GM21717 (cell line): ENCODE results near the gene LIX1L.
A peak's percentile ranks its signal among the peaks of the same experiment; 100 is the strongest.

Experiments
- ATAC-seq: cut with Tn5 transposase; IDR thresholded peaks from one replicate; pipeline ENCODE4 v1.9.1; 2021; ENCODE audit warnings: mild to moderate bottlenecking, moderate library complexity; ENCODE audit not compliant: unreplicated experiment

LIX1L gene

DNA sequence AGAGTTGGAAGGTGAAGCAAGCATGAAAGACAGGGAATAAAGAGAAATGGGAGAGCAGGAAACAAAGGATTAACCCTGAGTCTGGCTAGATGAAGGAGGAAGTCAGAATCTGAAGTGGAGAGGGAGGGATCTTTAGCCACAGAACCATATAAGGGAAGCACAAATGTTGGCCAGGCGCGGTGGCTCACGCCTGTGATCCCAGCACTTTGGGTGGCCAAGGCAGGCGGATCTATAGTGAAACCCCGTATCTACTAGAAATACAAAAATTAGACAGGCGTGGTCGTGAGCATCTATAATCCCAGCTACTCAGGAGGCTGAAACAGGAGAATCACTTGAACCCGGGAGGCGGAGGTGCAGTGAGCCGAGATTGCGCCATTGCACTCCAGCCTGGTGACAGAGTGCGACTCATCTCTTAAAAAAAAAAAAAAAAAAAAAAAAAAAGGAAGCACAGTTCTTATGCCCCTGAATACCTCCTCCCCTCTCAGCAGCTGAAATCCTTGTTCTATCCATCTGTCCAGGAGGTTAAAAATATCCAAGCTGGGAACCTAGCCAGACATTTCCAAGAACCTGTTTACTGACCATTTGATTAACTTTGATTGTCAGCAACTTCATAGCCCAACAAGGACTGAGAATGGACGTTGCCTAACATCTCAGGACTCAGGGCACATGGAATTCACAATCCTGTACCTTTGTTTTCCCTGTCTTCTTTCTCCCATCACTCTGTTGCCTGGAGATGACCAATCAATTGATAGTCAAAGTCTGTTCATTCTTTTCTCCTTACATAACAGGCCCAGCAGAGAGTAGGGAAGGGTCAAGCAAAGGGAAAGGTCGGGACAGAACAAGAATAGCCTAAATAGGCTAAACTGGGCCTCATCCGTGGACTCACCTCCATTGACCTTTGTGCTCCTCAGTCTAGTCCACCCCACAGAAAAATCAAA, 28.0 kb upstream of the LIX1L start:
- ATAC-seq, result no peak

DNA sequence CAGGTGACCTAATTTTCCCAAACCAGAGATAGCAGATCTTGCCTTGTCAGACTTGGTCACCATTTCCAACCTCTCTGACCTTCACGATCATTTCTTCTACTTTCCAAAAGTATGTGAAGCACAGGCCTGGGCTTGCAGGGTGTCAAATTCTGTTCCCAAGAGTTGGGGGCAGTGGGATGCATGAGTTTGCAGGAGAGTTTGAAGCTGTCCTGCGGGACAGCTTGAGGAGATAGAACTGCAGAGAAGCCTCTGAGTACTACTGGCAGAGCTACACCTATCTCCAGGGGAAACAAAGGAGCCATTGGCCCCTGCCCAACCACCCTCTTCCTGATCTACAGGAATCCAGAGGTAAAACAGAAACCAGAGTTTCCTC, 27.3 kb upstream of the LIX1L start:
- no peak for ATAC-seq

DNA sequence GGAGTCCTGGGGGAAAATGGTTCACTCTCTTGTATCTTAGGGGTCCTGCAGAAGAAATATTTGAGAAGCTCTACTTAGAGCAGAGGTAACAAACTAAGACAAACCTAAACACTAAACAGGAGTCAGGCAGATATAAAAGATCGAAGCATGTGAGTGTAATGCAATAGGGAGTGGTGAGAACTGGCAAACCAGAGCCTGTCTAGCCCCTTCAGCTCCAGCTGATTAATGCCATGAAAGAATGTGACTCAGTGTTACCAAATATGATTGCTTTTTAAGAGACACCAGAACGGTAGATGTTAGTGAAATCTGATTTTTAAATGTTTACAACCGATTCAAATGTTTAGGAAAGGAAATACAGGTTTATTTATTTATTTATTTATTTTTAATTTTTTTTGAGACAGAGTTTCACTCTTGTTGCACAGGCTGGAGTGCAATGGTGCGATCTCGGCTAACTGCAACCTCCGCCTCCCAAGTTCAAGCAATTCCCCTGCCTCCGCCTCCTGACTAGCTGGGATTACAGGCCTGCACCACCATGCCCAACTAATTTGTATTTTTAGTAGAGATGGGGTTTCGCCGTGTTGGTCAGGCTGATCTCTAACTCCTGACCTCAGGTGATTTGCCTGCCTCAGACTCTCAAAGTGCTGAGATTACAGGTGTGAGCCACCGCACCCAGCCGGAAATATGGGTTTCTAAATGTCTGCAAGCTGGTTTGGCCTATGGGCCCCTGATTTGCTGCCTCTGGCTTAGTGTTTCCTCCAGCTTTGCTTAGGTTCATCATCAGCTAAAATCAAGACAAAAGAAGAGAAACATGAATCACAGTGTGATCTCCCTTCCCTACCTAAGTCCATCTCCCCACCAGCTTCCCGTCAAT, 26.4 kb upstream of the LIX1L start:
- no peak for ATAC-seq

DNA sequence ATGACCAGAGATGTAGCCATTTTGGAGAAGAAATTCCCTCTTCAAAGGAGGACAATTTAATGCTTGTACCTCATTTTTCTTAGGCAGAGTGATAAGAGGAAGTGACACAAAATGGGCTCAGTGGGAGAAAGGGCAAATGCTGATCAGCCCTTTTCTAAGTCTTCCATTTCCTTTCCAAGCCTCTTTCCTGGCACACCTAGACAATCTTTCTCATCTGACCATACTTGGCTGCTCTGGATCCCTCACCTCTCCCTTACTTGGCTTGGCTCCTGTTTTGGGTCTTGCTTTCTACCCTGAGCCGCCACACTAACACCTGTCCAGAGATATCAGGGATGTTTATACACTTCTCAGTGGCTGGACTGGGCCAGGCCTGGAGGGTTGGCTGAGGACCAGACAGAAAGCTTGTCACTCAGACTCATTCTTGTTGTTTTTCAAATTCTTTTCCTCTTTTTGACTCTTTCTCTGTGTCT, 25.4 kb upstream of the LIX1L start:
- ATAC-seq, result no peak

DNA sequence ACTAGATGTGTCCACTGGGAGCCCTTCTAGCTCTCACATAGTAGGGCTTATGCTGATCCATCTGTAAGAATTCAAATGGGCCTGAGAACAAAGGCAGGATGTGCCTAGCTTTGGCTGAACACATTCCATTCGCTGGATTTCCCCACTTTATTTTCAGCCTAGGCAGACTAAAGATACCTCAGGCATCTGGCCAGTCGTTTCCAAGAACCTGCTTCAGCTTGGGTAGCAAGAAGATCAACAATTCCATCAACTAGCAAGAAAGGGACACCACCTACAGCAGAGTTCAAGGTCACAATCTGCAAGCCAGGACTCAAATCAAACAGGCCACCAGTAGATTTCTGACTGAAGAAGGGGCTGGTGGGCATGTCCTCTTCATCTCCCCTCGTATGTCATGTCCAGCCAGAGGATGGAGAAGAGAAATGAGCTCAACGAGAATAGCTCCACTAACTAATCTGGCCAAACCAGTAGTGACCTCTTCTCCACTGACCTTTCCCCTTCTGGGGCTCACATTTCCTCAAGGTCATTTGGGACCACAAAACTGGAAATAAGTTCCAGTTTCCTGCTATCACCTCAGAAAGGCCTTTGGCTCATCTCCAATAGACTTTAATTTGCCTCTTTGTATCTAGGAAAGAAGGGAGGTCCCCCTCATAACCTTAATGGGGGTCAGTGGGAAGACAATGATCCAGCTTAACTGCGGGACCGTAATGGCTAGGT, 24.4 kb upstream of the LIX1L start:
- ATAC-seq, result no peak

DNA sequence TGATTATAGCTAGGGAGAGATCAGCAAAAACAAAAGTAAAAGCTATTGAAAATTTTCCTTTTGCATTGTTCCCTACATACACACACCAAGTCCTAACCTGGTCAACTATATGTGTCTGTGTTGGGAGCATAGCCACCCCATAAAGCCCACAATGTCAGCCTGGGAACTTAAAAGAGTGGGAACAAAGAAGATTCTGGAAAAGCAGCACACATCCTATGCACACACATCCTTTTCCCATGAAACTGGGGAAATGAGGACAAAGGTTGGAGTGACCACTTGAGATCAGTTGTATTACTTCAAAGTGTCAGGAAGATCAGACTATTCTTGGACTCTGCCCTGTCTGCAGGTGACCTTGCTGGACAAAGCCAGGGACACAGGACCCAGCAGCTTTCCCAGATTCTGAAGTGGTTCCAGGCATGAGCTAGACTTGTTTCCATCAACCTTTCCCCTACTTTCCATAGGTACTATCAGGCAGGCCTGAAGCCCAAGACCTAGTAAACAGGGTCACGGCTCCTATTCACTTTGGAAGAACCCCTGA, 22.7 kb upstream of the LIX1L start:
- no peak for ATAC-seq

DNA sequence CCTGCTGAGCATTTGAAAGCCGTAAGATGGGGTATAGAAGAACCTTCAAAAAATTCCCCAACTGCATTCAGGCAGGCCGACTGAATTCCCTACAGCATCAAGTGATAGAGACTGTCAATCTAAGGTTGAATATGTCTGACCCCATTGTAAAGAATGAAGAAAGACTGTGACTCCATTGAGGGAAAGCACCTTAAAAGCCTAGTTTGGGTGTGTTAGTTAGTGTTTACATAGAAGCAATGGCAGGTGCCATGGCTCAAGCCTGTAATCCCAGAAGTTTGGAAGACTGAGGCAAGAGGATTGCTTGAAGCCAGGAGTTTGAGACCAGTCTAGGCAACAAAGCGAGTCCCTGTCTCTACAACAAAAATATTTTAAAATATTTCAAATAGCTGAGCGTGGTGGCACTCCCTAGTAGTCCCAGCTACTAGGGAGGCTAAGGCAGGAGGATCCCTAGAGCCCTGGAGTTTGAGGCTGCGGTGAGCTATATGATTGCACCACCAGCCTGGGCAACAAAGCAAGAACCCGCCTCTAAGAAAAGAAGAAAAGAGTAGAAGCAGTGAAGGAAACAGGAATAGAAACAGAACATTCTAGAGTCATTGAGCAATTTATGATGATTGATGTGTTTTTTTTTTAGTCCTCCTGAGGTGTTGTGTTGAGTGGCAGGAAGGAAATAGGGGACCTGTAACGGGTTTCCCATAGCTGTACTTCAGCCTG, 22.1 kb upstream of the LIX1L start:
- ATAC-seq, result peak; percentile 17

DNA sequence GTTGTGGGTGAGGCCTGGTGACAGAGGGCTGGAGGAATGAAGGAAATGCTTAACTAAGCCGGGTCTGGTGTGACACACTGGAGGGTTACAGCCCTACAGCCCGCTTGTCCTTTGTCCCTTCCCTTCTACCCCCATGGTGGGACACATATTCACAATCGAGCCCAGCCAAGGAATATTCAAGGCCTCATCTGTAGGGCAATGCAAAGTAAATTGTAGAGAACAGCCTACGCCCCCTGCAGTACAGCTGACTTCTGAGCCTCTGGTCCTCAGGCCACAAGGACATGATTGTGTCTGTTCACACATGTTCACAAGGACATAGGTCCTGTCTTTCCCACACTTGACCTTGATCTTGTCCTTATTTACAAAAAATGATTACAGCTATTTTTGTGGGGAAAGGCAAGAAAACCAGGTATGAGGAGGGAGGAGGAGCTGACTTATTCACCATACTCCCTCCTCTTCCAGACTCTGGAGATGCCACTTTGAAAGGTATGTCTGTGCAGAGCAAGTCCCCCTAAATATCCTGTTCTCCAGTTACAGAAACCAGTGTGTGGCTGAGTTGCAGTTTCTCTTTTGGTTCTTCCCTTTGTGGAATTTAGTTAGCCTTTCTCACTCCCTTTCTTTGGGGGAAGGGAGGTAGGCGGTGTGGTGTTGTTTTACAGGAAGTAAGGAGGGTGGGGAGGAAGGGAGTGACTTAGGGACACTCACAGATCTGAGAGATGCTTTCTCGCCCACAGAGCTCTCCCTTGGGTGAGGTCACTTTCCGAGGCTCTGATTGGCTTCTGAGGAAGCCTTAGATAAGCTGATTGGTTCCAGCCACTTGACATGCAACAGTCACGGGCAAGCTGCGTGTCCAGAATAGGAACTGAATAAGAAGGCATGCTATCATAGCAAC, 21.3 kb upstream of the LIX1L start:
- peak; percentile 82 for ATAC-seq

DNA sequence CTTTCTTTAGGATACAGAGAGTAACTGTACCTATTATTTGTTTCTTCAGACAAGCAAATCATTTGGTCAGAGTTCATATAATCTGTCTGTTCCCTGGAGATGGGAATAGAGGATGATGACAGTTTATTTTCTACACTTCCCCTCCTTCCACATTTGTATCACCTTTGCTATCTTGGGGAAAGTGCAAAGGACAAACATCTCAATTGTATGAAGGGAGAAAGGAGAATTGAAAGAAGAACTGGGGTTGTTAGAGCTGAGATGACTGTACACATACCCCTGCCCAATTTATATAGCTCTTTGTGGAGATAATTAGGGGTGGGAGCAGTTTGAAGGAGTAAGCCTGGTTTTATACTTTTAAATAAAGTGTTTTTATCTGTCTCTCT, 20.6 kb upstream of the LIX1L start:
- no peak for ATAC-seq

DNA sequence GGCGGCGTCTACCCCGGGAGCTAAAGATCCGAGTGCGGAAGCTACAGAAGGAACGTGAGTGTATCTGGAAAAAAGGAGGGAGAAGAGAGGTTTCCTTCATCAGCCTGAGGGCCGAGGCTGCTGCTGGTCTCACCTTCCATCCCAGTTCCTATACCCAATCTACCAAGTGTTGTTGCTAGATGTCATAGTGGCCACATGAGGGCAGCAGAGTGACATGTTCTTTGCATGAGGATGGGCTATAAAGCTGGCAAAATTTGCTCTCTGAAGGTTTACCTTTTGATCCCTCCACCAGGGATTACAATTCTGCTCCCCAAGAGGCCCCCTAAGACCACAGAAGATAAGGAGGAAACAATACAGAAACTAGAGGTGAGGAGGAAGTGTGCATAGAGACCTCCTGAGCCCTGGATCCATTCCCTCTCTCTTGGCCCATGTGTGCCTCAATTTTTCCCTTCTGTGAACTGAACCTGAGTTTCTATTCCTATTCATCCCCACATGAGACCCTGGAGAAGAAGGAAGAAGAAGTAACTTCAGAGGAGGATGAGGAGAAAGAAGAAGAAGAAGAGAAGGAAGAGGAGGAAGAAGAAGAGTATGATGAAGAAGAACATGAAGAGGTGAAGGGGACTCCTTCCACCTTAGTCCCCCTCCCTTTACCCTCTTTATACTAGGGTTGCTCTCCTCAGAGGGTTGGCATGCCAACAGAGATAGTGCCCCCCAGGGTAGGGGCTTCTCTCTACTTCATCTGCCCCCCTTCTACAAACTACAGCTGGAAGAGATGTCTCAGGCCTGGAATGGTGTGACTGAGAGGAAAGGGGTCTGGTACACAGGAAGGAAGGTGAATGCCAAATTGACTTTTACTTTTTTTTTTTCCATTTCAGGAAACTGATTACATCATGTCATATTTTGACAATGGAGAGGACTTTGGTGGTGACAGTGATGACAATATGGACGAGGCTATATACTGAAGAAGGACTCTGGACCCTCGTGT, 20.0 kb upstream of the LIX1L start:
- no peak for ATAC-seq

DNA sequence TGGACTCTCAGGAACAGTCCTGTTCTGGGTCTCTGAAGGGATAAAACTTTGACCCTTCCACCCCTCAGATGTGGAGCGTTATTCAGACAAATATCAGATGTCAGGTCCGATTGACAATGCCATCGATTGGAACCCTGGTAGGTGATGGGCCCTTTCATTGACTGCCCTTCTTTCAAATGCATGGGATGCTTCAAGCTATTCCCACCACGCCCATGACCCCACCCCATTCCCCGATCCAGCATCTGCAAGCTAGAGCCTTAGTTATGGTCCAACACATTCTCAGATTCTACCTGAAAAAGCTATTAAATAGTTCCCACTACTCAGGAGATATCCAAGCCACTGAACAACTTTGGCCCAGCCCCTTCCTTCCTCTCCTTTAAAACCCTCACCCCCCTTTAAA, 19.2 kb upstream of the LIX1L start:
- ATAC-seq, result no peak

DNA sequence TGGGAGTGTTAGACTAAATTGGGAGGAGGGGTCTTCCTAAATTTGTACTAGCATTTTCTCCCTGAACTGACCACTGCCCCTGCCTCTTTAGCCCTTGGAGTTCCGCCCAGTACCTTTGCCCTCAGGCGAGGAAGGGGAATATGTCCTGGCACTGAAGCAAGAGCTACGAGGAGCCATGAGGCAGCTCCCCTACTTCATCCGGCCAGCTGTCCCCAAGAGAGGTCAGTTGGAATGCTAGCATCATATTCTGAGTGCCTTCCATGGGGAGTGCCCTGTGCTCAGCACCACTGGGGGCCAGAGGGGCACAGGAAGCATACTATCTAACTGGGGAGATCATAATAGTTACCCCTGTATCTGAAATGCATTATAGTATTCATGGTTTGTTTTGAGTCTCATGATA, 17.4 kb upstream of the LIX1L start:
- ATAC-seq, result no peak

DNA sequence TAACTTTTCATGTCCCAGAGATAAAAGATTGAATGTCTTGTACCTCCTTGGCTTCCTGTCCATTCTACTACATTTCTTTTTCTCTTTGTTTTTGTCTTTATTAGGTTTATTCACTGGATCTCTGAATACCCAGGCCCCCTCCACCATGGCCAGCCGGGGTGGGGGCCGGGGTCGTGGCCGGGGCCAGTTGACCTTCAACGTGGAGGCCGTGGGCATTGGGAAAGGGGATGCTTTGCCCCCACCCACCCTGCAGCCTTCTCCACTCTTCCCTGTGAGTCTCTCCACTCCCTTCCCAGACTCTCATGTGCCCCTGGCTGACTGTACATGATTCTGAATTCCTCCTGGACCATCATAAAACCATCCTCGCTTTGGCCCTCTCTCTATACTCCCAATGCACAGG, 16.9 kb upstream of the LIX1L start:
- no peak for ATAC-seq

DNA sequence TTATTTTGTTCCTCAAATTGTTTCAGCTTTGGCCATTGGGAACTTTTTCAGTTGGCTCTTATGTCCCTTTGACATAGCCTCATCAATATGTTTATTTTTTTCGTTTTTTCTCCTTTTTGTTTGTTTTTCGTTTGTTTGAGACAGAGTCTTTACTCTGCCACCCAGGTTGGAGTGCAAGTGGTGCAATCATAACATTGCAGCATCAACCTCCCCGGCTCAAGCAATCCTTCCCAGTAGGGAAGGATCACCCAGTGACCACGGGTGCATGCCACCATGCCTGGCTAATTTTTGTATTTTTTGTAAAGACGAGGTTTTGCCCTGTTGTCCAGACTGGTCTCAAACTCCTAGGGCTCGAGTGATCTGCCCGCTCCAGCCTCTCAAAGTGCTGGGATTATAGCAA, 14.8 kb upstream of the LIX1L start:
- no peak for ATAC-seq

DNA sequence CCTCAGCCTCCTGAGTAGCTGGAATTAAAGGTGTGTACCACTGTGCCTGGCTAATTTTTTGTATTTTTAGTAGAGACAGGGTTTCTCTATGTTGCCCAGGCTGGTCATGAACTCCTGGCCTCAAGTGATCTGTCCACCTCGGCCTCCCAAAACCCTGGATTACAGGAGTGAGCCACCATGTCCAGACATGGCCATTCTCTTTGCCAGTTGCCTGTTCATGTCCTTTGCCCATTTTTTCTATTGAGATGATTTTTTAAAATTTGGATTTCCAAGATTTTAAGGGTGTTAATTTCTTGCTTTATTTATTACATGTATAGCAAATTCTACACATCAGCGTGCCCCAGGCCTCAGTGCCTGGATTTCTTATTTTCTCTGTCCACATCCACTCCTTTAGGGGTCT, 9.5 kb upstream of the LIX1L start:
- ATAC-seq, result no peak

DNA sequence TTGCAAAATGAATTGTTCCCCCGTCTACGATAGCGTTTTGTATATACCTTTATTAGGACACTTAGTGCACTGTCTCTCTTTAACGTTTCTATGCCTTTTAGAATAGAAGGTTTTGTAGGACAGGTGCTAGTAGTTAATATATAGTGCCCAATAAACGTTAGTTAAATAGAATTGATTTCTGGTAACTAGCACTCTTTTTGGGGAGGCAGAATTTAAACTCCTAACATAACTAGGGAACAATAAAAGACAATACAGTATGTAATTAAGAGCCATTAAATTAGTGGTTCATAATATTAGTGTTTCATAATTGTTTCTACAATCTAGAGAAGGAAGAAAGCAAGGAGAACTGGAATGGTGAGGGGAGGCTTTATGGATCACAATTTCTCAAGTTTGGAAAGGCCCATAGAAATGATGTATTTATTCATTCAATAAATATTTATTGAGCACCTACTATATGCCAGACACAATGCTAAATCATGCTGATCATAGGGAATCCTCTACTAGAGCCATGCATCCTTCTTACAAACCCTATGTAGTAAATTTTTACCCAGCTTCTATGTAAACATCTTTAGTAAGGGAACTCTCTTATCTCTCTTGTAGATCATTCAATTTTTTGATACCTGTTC, 7.4 kb upstream of the LIX1L start:
- ATAC-seq, result no peak

DNA sequence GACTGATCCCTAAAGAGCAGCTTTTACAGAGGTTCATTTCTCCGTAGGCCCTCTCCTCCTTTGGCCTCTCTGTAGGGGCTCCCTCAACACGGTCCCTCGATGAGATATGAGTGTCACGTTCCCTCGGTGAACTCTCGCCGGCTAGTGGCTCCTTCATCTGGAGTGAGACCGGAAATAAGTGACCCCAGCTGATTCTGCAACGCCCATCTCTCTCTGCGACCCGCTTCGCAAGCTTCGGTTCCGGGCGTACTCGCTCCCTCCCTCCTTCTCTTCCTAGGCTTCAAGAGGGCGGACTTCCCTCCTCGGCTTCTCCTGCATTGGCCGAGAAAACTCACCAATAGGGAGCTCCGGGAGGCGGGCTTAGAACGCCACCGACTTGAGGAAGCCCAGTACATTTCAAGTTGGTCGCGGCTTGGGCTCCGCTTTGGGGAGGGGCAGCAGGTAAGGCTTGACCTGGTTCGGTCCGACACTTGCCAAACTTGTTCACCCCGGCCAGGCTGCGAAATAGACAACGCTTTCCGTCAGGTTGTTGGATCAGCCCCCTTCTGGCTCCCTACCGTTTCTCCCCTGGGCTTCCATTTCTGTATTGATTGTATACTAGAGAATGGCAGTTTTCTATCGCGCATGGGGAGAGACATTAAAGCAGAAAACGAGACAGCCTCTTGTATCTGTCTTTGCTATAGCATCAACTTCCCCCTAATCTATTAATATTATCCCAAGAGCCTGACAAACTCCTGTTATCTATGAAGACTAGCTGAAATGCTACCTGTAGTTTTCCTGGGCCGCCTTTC, 6.7 kb upstream of the LIX1L start, which contains the start of the genes ANKRD34A and POLR3GL:
ANKRD34A (minus strand) TSS at position 248 of the 791 bp plus-strand sequence. CDS start 2,816 bp downstream, outside the sequence.
POLR3GL (plus strand) TSS at position 363 of the 791 bp plus-strand sequence. CDS start 10,176 bp downstream, outside the sequence.
- peak; percentile 88 for ATAC-seq
